Activated T-helper 17 cell treated with anti-CD3 and anti-CD28 coated beads, Interleukin-2, amount 50 U/mL, for 72 hours (primary cell): ENCODE results near the gene UGT1A9. TPM values are rescaled to one million over a fixed set of nuclear protein-coding genes. Genes with fewer than 3 reads are reported as not detected.
"Not testable (repeated sequence)": the region's sequence is repeated elsewhere in the genome, so short reads cannot be mapped to it uniquely, and the experiment has no call there.

Experiments
- ATAC-seq: fragments of 150-1000 bp; cut with Tn5 transposase; replicated peaks from 2 replicates; pipeline ENCODE4 v1.10.0; 2021; ENCODE audit warnings: mild to moderate bottlenecking, moderate library complexity
- H3K27ac Mint-ChIP-seq: one replicate; pipeline ENCODE4 v1.8.0; 2022; ENCODE audit warnings: mixed read lengths
- H3K27me3 Mint-ChIP-seq: one replicate; pipeline ENCODE4 v1.8.0; 2022; ENCODE audit warnings: mixed read lengths
- H3K36me3 Mint-ChIP-seq: one replicate; pipeline ENCODE4 v1.8.0; 2022; ENCODE audit warnings: low read depth, mild to moderate bottlenecking, mixed read lengths
- H3K4me1 Mint-ChIP-seq: one replicate; pipeline ENCODE4 v1.8.0; 2022; ENCODE audit warnings: mixed read lengths
- H3K4me3 Mint-ChIP-seq: one replicate; pipeline ENCODE4 v1.8.0; 2022; ENCODE audit warnings: mild to moderate bottlenecking, mixed read lengths
- H3K9me3 Mint-ChIP-seq: one replicate; pipeline ENCODE4 v1.8.0; 2022; ENCODE audit warnings: mixed read lengths
- total RNA-seq, 2 donors: library from RNA; stranded (reverse); gene quantifications; one replicate each; pipeline ENCODE4 v1.2.3, GENCODE V29; 2022

UGT1A9 gene
- total RNA-seq, 2 donors from 2014 or later = 0.19 TPM; not detected in 1

DNA sequence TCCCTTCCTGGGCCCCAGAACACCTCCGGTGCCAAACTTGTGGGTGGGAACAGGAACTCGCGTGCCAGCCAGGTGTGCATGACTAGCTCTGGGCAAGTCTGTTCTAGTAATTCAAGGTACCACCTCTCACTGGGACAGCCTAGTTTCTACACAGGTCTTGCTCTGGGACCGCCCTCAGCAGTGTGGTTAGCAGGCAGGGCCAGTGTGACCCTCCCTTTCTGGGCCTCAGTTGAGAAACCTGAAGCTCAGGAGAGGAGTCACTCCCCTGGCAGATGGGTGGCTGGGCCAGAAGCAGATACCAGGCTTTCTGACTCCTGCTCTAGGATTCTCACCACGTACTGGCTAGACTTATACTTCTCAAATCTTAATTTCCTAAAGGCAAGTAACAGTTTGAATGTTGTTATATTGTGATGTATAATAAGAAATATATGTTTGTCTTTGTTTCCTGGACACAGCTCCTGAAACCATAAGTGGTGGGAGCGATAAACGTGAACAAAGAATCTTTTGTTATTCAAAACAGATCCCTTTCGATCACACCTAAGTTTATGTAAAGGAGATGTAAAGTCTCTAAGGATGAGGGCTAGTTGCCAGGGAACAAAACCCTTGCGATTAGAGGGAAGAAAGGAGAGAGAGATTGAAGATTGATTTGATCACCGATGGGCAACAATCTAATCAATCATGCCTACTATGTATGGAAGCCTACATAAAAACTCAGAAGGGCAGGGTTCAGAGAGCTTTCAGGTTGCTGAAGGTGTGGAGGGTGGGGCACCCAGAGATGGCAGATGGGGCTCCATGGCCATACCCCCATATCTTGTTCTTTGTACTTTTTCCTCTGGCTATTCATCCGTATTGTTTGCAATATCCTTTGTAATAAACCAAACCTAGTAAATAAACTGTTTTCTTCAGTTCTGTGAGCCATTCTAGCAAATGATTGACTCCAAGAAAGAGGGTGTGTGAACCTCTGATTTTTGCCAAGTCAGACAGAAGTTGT, 20.0 kb downstream of the UGT1A9 start:
- no peak for ATAC-seq
- Mint-ChIP-seq H3K27me3 (peaks cover 12% of the 10 kb centered on the region), H3K4me3 (no peak overlapping the region), H3K27ac (no peak overlapping the region), H3K4me1 (no peaks in the 10 kb centered on the region), H3K36me3 (no peaks in the 10 kb centered on the region), H3K9me3 (no peaks in the 10 kb centered on the region)

- H3K4me3 Mint-ChIP-seq = no peak within 1 kb of the TSS
- peaks cover 17% of the 10 kb centered on the region for H3K27me3 Mint-ChIP-seq
- no peaks in the 10 kb centered on the region for H3K4me1 Mint-ChIP-seq
- no peaks in the 10 kb centered on the region for H3K36me3 Mint-ChIP-seq
- H3K9me3 Mint-ChIP-seq = no peaks in the 10 kb centered on the region
- no peak for ATAC-seq
- no peak within 1 kb of the TSS for H3K27ac Mint-ChIP-seq
Measured at GRCh38 chr2:233692648-233693047, 20.9 kb downstream of the UGT1A9 start, which contains the start of gene UGT1A6. TSS of gene UGT1A6 (plus strand) at chr2:233692890. CDS start at chr2:233693005, 115 bp downstream.

DNA sequence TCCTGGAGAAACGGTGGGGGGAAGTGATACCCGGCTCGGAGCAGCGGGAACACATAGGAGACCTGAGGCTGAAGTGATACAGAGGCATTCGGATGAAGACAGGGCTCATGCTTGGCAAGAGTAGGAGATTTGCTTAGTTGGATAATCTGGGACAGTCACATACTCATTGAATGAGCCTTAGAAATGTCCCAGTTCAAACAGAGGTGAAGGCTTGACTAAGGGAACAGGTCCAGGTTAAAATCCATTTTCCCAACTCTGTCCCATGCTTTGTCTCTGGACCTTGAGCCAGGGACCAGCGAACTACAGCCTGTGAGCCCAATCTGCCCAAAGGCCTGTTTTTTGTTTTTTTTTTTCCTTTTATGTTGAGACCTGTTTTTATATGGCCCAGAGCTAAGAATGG, 22.3 kb downstream of the UGT1A9 start:
- H3K27me3 Mint-ChIP-seq = peaks cover 18% of the 10 kb centered on the region
- H3K4me1 Mint-ChIP-seq = no peaks in the 10 kb centered on the region
- H3K36me3 Mint-ChIP-seq = no peaks in the 10 kb centered on the region
- no peaks in the 10 kb centered on the region for H3K9me3 Mint-ChIP-seq
- no peak for ATAC-seq
- no peak overlapping the region for H3K4me3 Mint-ChIP-seq
- H3K27ac Mint-ChIP-seq = no peak overlapping the region

GRCh38 chr2:233698740-233699139, 27.0 kb downstream of the UGT1A9 start:
- Mint-ChIP-seq H3K4me1 (no peaks in the 10 kb centered on the region), H3K36me3 (no peaks in the 10 kb centered on the region), H3K9me3 (no peaks in the 10 kb centered on the region), H3K27ac (no peak overlapping the region), H3K27me3 (peaks cover 18% of the 10 kb centered on the region), H3K4me3 (no peak overlapping the region)
- ATAC-seq = no peak

DNA sequence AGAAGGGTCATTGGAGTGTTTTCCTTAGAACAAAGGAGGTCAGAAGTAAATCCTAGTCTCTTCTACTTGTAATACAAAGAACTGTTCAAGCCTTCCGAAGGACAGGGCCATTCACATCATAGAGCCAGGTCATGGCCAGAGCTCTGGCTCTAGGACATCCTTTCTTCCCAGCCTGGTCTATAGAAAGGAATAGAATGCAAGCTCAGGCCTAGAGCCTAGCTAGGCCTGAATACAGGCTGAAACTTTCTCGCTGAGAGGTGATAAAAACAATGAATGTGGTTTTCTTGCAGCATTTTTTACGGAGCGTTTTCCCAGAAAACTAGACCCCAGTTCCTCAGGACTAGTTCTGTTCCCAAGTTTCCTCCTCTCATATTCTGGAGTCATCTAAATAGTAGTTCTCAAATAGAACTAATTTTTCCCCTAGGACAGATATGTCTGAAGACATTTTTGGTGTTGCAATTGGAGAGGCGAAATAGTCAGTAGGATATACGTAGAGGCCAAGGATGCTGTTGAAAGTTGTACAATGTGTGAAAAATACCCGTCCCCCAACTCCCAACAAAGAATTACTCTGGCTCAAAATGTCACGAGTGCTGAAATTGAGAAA, 27.8 kb downstream of the UGT1A9 start:
- peaks cover 22% of the 10 kb centered on the region for H3K27me3 Mint-ChIP-seq
- no peak for ATAC-seq
- H3K36me3 Mint-ChIP-seq = no peaks in the 10 kb centered on the region
- no peaks in the 10 kb centered on the region for H3K4me1 Mint-ChIP-seq
- H3K27ac Mint-ChIP-seq = no peak overlapping the region
- H3K4me3 Mint-ChIP-seq = no peak overlapping the region
- peaks cover 5% of the 10 kb centered on the region for H3K9me3 Mint-ChIP-seq

GRCh38 chr2:233700028-233700635, 28.4 kb downstream of the UGT1A9 start:
- H3K36me3 Mint-ChIP-seq = no peaks in the 10 kb centered on the region
- no peak overlapping the region for H3K4me3 Mint-ChIP-seq

DNA sequence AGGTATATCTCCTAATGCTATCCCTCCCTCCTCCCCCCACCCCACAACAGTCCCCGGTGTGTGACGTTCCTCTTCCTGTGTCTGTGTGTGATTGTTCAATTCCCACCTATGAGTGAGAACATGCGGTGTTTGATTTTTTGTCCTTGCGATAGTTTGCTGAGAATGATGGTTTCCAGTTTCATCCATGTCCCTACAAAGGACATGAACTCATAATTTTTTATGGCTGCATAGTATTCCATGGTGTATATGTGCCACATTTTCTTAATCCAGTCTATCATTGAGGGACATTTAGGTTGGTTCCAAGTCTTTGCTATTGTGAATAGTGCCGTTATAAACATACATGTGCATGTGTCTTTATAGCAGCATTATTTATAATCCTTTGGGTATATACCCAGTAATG, 29.1 kb downstream of the UGT1A9 start:
- H3K9me3 Mint-ChIP-seq, H3K4me3 Mint-ChIP-seq, ATAC-seq, H3K4me1 Mint-ChIP-seq, H3K27ac Mint-ChIP-seq, H3K36me3 Mint-ChIP-seq: not testable (repeated sequence)
- H3K27me3 Mint-ChIP-seq = peaks cover 23% of the 10 kb centered on the region

More at GRCh38 chr2:233700028-233700635, 28.4 kb downstream of the UGT1A9 start:
- H3K27me3 Mint-ChIP-seq = peaks cover 23% of the 10 kb centered on the region
- no peaks in the 10 kb centered on the region for H3K4me1 Mint-ChIP-seq
- H3K9me3 Mint-ChIP-seq = peaks cover 5% of the 10 kb centered on the region
- no peak overlapping the region for H3K27ac Mint-ChIP-seq
- no peak for ATAC-seq

GRCh38 chr2:233702238-233702637, 30.5 kb downstream of the UGT1A9 start:
- H3K4me3 Mint-ChIP-seq = no peak overlapping the region
- no peaks in the 10 kb centered on the region for H3K36me3 Mint-ChIP-seq
- peaks cover 5% of the 10 kb centered on the region for H3K9me3 Mint-ChIP-seq
- no peaks in the 10 kb centered on the region for H3K4me1 Mint-ChIP-seq
- ATAC-seq = no peak
- H3K27me3 Mint-ChIP-seq = peaks cover 18% of the 10 kb centered on the region
- H3K27ac Mint-ChIP-seq = no peak overlapping the region

GRCh38 chr2:233705911-233706506, 34.3 kb downstream of the UGT1A9 start:
- no peaks in the 10 kb centered on the region for H3K36me3 Mint-ChIP-seq
- H3K4me3 Mint-ChIP-seq = no peak overlapping the region
- ATAC-seq = no peak
- H3K4me1 Mint-ChIP-seq = no peaks in the 10 kb centered on the region
- H3K27me3 Mint-ChIP-seq = peaks cover 34% of the 10 kb centered on the region
- H3K27ac Mint-ChIP-seq = no peak overlapping the region
- peaks cover 5% of the 10 kb centered on the region for H3K9me3 Mint-ChIP-seq

DNA sequence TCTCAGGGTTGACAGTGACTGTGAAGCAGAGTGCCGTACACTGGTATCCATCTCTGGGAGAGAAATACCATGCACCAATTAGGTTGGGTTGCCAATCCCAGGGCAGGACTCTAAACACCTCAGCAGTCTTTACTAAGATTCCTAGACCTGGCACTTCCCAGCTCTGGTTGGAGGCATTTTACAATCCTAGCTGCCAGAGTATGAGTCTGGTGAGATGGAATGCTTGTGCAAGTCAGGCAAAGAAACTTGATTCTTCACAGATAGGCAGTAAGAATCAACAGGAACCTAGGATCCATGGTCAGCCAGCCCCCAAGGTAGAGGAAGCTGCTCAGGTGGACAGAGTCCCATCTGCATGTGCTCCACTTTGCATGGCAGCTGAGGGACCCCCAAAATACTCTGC, 35.0 kb downstream of the UGT1A9 start:
- Mint-ChIP-seq H3K9me3 (peaks cover 5% of the 10 kb centered on the region), H3K4me1 (no peaks in the 10 kb centered on the region), H3K4me3 (no peak overlapping the region), H3K36me3 (no peaks in the 10 kb centered on the region), H3K27me3 (peaks cover 40% of the 10 kb centered on the region), H3K27ac (no peak overlapping the region)
- no peak for ATAC-seq

DNA sequence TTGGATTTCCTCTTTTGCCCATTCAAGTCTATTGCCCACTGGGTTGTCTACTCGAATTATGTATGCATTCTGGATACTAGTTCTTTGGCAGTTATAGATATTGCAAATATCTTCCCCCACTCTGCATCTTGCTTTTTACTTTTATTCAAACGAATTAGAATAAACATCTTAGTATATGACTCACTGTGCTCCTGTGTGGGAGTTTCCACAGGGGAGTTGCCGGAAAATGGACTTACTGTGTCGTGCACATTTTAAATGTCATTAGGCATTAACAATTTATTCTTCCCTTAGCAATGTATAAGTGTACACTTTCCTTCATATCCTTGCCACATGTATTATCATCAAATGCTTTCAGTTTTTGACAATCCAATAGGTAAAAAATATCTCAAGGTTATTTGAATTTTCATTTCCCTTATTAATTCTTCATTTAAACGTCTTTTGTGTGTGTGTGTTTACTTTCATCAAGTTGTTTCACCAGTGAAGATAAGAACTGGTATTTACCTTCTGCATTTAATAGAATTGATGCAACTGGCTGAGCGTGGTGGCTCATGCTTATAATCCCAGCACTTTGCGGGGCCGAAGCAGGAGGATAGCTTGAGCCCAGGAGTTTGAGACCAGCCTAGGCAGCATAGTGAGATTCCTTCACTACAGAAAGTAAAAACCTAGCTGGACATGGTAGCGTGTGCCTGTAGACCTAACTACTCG, 36.4 kb downstream of the UGT1A9 start:
- Mint-ChIP-seq H3K9me3 (peaks cover 5% of the 10 kb centered on the region), H3K4me1 (no peaks in the 10 kb centered on the region), H3K4me3 (no peak overlapping the region), H3K27ac (no peak overlapping the region), H3K36me3 (no peaks in the 10 kb centered on the region), H3K27me3 (peaks cover 47% of the 10 kb centered on the region)
- ATAC-seq = no peak

DNA sequence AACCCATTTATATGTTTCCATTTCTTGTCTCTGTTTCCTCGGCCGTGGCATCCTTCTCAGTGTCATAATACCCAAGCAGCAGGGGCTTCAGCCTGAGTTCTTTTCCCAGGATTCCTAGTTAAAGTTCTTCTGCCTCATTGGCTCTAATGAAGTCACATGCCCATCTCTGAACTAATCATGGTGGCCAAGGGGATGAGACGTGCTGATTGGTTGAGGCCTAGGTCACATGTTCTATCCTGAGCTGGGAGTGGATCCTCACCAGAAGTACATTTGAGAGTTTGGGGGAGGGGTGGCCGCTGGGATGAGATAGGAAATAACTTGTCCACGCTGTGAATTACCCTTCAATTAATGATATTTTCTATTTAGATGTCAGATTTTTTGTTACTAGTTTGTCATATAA, 37.2 kb downstream of the UGT1A9 start:
- no peak overlapping the region for H3K27ac Mint-ChIP-seq
- no peak overlapping the region for H3K4me3 Mint-ChIP-seq
- no peak for ATAC-seq
- no peaks in the 10 kb centered on the region for H3K36me3 Mint-ChIP-seq
- no peaks in the 10 kb centered on the region for H3K4me1 Mint-ChIP-seq
- H3K27me3 Mint-ChIP-seq = peaks cover 54% of the 10 kb centered on the region
- peaks cover 4% of the 10 kb centered on the region for H3K9me3 Mint-ChIP-seq

DNA sequence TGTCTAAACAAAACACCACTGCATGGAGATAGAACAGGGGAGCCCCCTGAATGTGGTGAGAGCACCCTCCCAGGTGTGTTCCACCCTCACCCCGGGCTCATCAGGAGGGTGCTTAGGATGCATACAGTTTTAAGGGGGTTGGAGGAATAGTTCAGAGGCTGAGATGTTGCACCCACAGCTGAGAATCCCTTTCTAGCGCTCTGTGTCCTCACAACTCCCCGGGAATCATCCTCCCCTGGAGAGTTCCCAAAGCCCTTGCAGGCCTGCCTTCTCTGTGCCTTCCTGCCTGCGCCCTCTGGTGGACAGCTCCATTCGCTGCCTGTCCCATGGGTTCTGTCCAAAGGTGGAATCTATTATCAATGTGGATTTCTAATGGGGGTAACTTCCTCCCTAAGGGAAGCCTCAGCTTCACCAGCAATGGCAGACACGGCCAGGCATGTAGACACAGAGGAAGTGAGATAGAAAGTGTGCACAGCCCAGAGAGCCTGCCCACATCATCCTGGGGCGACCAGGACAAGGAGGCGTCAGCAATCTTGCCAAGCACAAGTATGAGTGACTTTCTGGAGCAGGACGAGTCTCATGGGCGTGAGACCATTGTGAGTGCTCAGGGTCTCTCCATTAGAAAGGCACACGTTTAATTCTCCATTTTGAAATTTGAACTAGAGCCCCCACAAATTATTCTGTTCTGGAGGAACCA, 39.8 kb downstream of the UGT1A9 start:
- H3K4me1 Mint-ChIP-seq = no peaks in the 10 kb centered on the region
- no peak overlapping the region for H3K27ac Mint-ChIP-seq
- H3K27me3 Mint-ChIP-seq = peaks cover 56% of the 10 kb centered on the region
- H3K36me3 Mint-ChIP-seq = no peaks in the 10 kb centered on the region
- H3K9me3 Mint-ChIP-seq = no peaks in the 10 kb centered on the region
- H3K4me3 Mint-ChIP-seq = no peak overlapping the region
- ATAC-seq = peak; percentile 66
